Cardiac muscle cell (in vitro differentiated cells and primary cell): ENCODE measurements around the gene FAM3A. TPM values are rescaled to one million over a fixed set of nuclear protein-coding genes. Genes with fewer than 3 reads are reported as not detected.

Experiments
- DNase-seq, 2 donors: peaks; one replicate each; pipeline versions ENCODE4 v3.0.0 to v3.0.0-alpha.2; 2010 to 2017; ENCODE audit warnings: low read depth in 1 of 2, low spot score in 1 of 2
- H3K27ac ChIP-seq: fragments of 200-600 bp; sonication (generic); 2 replicates; pipeline ENCODE4 v1.5.1; 2016
- H3K27me3 ChIP-seq: fragments of 200-600 bp; sonication (generic); 2 replicates; pipeline ENCODE4 v1.6.0; 2016; ENCODE audit warnings: control low read depth
- H3K36me3 ChIP-seq: fragments of 200-600 bp; sonication (generic); 2 replicates; pipeline ENCODE4 v1.5.1; 2016; ENCODE audit warnings: control low read depth
- H3K4me1 ChIP-seq: fragments of 200-600 bp; sonication (generic); 2 replicates; pipeline ENCODE4 v1.8.1; 2017; ENCODE audit warnings: low read depth, mild to moderate bottlenecking, mixed run types
- H3K4me3 ChIP-seq: fragments of 200-600 bp; sonication (generic); 2 replicates; pipeline ENCODE4 v1.5.1; 2016; ENCODE audit warnings: mild to moderate bottlenecking
- H3K9me3 ChIP-seq: fragments of 200-600 bp; sonication (generic); 2 replicates; pipeline ENCODE4 v1.5.1; 2017; ENCODE audit warnings: low read depth, mild to moderate bottlenecking, control low read depth
- polyA plus RNA-seq: library from polyadenylated mRNA; unstranded; fragments of >200 nt; fragmentation: Nextera tagmentation; extraction: Ambion mirVana; gene quantifications from 2 replicates; pipeline ENCODE4 v1.2.1, GENCODE V29; 2016
- total RNA-seq: library from RNA; depleted of rRNA; stranded (reverse); fragments of >200 nt; gene quantifications from 2 replicates; pipeline ENCODE4 v1.2.3, GENCODE V29; 2016
- TF ChIP-seq, protein P1 (sequence below): IDR thresholded peaks from 2 replicates; pipeline ENCODE4 v1.5.1; 2012; ENCODE audit warnings: low read depth, mild to moderate bottlenecking, low read length

The FAM3A gene
- total and polyA plus RNA-seq, 2 experiments from 2014 or later: 112 to 140 TPM

GRCh38 chrX:154515090-154515965, 704 bp downstream of the FAM3A start:
- Histone ChIP-seq H3K27me3 (no peaks in the 10 kb centered on the region), H3K4me1 (peaks cover 32% of the 10 kb centered on the region), H3K9me3 (no peaks in the 10 kb centered on the region), H3K27ac (peak overlapping the region; percentile 100), H3K4me3 (peak overlapping the region; percentile 54), H3K36me3 (no peaks in the 10 kb centered on the region)
- DNase-seq: peak in 1 of 2 donors; percentile 19
- TF ChIP-seq, protein P1, sequence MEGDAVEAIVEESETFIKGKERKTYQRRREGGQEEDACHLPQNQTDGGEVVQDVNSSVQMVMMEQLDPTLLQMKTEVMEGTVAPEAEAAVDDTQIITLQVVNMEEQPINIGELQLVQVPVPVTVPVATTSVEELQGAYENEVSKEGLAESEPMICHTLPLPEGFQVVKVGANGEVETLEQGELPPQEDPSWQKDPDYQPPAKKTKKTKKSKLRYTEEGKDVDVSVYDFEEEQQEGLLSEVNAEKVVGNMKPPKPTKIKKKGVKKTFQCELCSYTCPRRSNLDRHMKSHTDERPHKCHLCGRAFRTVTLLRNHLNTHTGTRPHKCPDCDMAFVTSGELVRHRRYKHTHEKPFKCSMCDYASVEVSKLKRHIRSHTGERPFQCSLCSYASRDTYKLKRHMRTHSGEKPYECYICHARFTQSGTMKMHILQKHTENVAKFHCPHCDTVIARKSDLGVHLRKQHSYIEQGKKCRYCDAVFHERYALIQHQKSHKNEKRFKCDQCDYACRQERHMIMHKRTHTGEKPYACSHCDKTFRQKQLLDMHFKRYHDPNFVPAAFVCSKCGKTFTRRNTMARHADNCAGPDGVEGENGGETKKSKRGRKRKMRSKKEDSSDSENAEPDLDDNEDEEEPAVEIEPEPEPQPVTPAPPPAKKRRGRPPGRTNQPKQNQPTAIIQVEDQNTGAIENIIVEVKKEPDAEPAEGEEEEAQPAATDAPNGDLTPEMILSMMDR: no peak

DNA sequence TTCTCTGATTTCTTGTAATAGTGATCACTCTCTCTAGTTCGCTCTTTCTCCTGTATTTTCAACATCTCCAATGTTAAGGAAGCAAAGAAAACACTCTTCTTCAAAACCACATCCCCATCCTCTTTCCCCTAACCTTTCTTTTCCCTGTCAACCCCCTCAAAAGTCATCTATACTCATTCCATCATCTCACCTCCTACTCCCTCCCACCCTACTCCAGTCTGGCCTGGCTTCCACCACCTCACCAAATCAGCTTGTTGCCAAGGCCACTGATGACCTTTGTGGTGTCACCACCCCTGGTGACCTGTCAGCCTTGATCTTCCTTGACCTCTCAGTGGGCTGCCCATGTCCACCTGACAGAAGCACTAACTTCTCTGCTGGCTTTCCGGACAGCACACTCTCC, 2.3 kb downstream of the FAM3A start:
- Histone ChIP-seq H3K4me3 (no peak overlapping the region), H3K27me3 (no peaks in the 10 kb centered on the region), H3K9me3 (no peaks in the 10 kb centered on the region), H3K4me1 (peaks cover 32% of the 10 kb centered on the region), H3K36me3 (no peaks in the 10 kb centered on the region), H3K27ac (no peak overlapping the region)
- TF ChIP-seq, protein P1: no peak
- no peak for DNase-seq

DNA sequence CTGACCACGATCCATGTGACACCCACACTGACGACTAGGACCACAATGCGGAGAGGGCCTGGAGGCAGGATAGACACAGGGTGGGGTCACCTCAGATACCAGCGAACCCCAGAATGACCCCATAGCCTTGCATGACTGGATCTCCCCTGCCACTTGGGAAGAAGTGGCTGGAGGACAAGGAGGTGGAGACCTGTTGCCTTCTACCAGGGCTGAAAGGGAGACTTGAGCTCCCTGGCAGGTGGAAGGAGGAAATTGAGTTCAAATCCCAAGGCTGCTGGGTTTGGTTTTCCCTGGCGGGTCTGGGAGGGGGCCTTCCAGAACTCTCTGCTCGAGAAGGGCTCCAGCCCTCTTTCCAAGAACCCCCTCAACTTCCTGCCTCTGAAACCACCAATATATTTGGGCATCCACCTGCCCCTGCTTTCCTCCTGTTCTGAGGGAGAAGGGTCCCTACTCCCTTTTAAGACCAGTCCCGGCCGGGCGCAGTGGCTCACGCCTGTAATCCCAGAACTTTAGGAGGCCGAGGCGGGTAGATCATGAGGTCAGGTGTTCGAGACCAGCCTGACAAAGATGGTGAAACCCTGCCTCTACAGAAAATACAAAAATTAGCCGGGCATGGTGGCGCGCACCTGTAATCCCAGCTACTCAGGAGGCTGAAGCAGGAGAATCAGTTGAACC, 3.0 kb downstream of the FAM3A start:
- Histone ChIP-seq H3K4me3 (no peak overlapping the region), H3K27ac (peak overlapping the region; percentile 75), H3K27me3 (no peaks in the 10 kb centered on the region), H3K9me3 (no peaks in the 10 kb centered on the region), H3K36me3 (no peaks in the 10 kb centered on the region), H3K4me1 (peaks cover 25% of the 10 kb centered on the region)
- TF ChIP-seq, protein P1: no peak
- DNase-seq: no peak

DNA sequence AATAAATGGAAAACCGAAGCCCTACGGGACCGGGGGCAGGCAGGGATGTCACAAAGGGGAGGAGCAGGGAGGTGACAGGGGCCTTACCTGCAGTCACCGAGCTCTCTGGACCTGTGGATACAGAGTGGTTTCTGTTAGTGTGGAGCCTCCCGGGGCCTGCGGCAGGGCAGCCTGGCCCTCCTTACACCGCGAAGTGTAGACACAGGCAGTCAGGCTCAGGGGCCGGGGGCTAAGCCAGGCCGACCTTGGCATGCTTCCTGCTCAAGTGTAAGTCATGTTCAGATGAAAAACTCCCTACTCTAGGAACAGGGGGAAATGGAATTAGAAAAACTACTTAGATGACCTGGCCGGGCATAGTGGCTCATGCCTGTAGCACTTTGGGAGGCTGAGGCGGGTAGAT, 4.3 kb downstream of the FAM3A start:
- no peaks in the 10 kb centered on the region for H3K9me3 ChIP-seq
- H3K4me1 ChIP-seq: peaks cover 14% of the 10 kb centered on the region
- H3K36me3 ChIP-seq: no peaks in the 10 kb centered on the region
- H3K27ac ChIP-seq: peak overlapping the region; percentile 87
- TF ChIP-seq, protein P1: no peak
- DNase-seq: no peak
- no peak overlapping the region for H3K4me3 ChIP-seq
- no peaks in the 10 kb centered on the region for H3K27me3 ChIP-seq

- no peak overlapping the region for H3K4me3 ChIP-seq
- no peak overlapping the region for H3K27ac ChIP-seq
- no peak for DNase-seq
- H3K4me1 ChIP-seq: peaks cover 14% of the 10 kb centered on the region
- H3K36me3 ChIP-seq: no peaks in the 10 kb centered on the region
- TF ChIP-seq, protein P1: no peak
- H3K27me3 ChIP-seq: no peaks in the 10 kb centered on the region
- H3K9me3 ChIP-seq: no peaks in the 10 kb centered on the region
Observed at GRCh38 chrX:154509455-154509854, 6.6 kb downstream of the FAM3A start.
